NCI-H526 (cell line): Measurements from ENCODE around the gene AGFG2.
A peak's percentile ranks its signal among the peaks of the same experiment; 100 is the strongest.
"Not testable (repeated sequence)": the region's sequence is repeated elsewhere in the genome, so short reads cannot be mapped to it uniquely, and the experiment has no call there.

Experiments used
- DNase-seq, 2 experiments: peaks; one replicate each; lab custom pipeline; 2025; lab: John Stamatoyannopoulos, UW

The AGFG2 gene

GRCh38 chr7:100548446-100548845 is 9.4 kb downstream of the AGFG2 start:
- DNase-seq: not testable (repeated sequence)

GRCh38 chr7:100552532-100552931 is 13.5 kb downstream of the AGFG2 start:
- DNase-seq: no peak

- DNase-seq: no peak
These were observed 14.0 kb downstream of the AGFG2 start for GRCh38 chr7:100553032-100553431.

GRCh38 chr7:100555701-100556100 is 16.7 kb downstream of the AGFG2 start:
- no peak for DNase-seq

GRCh38 chr7:100556541-100556940 is 17.5 kb downstream of the AGFG2 start:
- DNase-seq: no peak

- no peak for DNase-seq
These were observed 20.1 kb downstream of the AGFG2 start for GRCh38 chr7:100559127-100559526.

- DNase-seq: no peak
These were observed 22.6 kb downstream of the AGFG2 start for GRCh38 chr7:100561491-100562194.

- DNase-seq: no peak
These were observed 23.4 kb downstream of the AGFG2 start for GRCh38 chr7:100562195-100563099.

GRCh38 chr7:100563100-100563564 is 24.1 kb downstream of the AGFG2 start:
- DNase-seq: no peak

- DNase-seq: peak in 1 of 2 experiments; percentile 76
These were observed 24.9 kb downstream of the AGFG2 start for GRCh38 chr7:100563809-100564400.

GRCh38 chr7:100564405-100564804 is 25.4 kb downstream of the AGFG2 start:
- DNase-seq: not testable (repeated sequence)

GRCh38 chr7:100565133-100565571 is 26.1 kb downstream of the AGFG2 start:
- no peak for DNase-seq

GRCh38 chr7:100566018-100566531 is 27.1 kb downstream of the AGFG2 start:
- no peak for DNase-seq

- no peak for DNase-seq
These were observed 28.2 kb downstream of the AGFG2 start for GRCh38 chr7:100567031-100567730.

- DNase-seq: no peak
These were observed 28.8 kb downstream of the AGFG2 start for GRCh38 chr7:100567751-100568175.

- no peak for DNase-seq
These were observed 29.3 kb downstream of the AGFG2 start for GRCh38 chr7:100568176-100568895.

- peak; percentile 30 to 88 for DNase-seq
These were observed 30.2 kb downstream of the AGFG2 start for GRCh38 chr7:100568896-100569844.

GRCh38 chr7:100570954-100571828 is 32.2 kb downstream of the AGFG2 start:
- DNase-seq: no peak

- DNase-seq: peak in 1 of 2 experiments; percentile 43
These were observed 32.8 kb downstream of the AGFG2 start for GRCh38 chr7:100571829-100572116.
